ENCODE results near the gene TAGLN3.

Gene TAGLN3

GRCh38 chr3:111981457-111981763, 17.3 kb upstream of the TAGLN3 start:
- H3K9me3 ChIP-seq (ENCODE audit: insufficient read depth, low read length), result no peaks in the 10 kb centered on the region
- H2AFZ ChIP-seq (ENCODE audit: low read depth, low read length), result no peak overlapping the region
- peaks cover 16% of the 10 kb centered on the region for H3K36me3 ChIP-seq (replicated peaks; ENCODE audit: low read depth, low read length)
- H3K27me3 ChIP-seq (ENCODE audit: low read depth, low read length), result no peaks in the 10 kb centered on the region
- no peak overlapping the region for H3K9ac ChIP-seq (ENCODE audit: low read length)
- no peak overlapping the region for H3K4me2 ChIP-seq (ENCODE audit: low read length)
- no peak overlapping the region for H3K27ac ChIP-seq (ENCODE audit: low read length)
- no peak overlapping the region for H3K4me3 ChIP-seq (ENCODE audit: low read length)
- no peak for TF ChIP-seq CTCF (IDR thresholded peaks at IDR 0.05; ENCODE audit: low read depth, low read length)
- TF ChIP-seq EZH2phosphoT487 (IDR thresholded peaks at IDR 0.05; ENCODE audit: low read depth), result no peak
- H4K20me1 ChIP-seq (ENCODE audit: insufficient read depth, low read length), result no peaks in the 10 kb centered on the region; the same call in 1 of the 2 replicates
- peaks cover 14% of the 10 kb centered on the region for H3K4me1 ChIP-seq (ENCODE audit: low read length)
- peaks cover 47% of the 10 kb centered on the region for H3K79me2 ChIP-seq (ENCODE audit: low read length)

GRCh38 chr3:111984636-111985298, 14.0 kb upstream of the TAGLN3 start:
- H3K4me2 ChIP-seq (ENCODE audit: low read length), result no peak overlapping the region
- peaks cover 12% of the 10 kb centered on the region for H3K4me1 ChIP-seq (ENCODE audit: low read length)
- no peak for TF ChIP-seq EZH2phosphoT487 (IDR thresholded peaks at IDR 0.05; ENCODE audit: low read depth)
- no peak for TF ChIP-seq CTCF (IDR thresholded peaks at IDR 0.05; ENCODE audit: low read depth, low read length)
- H3K9ac ChIP-seq (ENCODE audit: low read length), result no peak overlapping the region
- H3K36me3 ChIP-seq (replicated peaks; ENCODE audit: low read depth, low read length), result peaks cover 36% of the 10 kb centered on the region
- H3K79me2 ChIP-seq (ENCODE audit: low read length), result peaks cover 38% of the 10 kb centered on the region
- no peaks in the 10 kb centered on the region for H3K9me3 ChIP-seq (ENCODE audit: insufficient read depth, low read length)
- no peaks in the 10 kb centered on the region for H3K27me3 ChIP-seq (ENCODE audit: low read depth, low read length)
- no peaks in the 10 kb centered on the region; the same call in 1 of the 2 replicates for H4K20me1 ChIP-seq (ENCODE audit: insufficient read depth, low read length)
- no peak overlapping the region for H2AFZ ChIP-seq (ENCODE audit: low read depth, low read length)
- H3K4me3 ChIP-seq (ENCODE audit: low read length), result no peak overlapping the region
- no peak overlapping the region for H3K27ac ChIP-seq (ENCODE audit: low read length)

DNA sequence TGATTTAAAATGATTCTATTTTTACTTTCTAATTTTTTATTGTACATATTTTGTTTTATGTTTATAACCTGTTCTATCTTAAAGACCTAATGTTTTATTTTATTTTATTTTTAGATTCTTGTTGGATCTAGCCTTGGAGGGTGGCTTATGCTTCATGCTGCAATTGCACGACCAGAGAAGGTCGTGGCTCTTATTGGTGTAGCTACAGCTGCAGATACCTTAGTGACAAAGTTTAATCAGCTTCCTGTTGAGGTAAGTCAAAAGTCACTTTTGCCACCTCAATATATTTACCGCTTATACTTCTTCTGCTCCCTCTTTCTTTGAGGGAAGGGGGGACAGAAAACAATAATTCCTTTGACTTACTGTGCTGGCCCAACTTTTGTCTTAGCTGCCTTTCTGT, 11.9 kb upstream of the TAGLN3 start:
- Histone ChIP-seq H3K4me1 (ENCODE audit: low read length) (no peaks in the 10 kb centered on the region), H3K9ac (ENCODE audit: low read length) (no peak overlapping the region), H3K27ac (ENCODE audit: low read length) (no peak overlapping the region), H3K79me2 (ENCODE audit: low read length) (peaks cover 19% of the 10 kb centered on the region), H3K4me3 (ENCODE audit: low read length) (no peak overlapping the region), H3K27me3 (ENCODE audit: low read depth, low read length) (no peaks in the 10 kb centered on the region), H4K20me1 (ENCODE audit: insufficient read depth, low read length) (no peaks in the 10 kb centered on the region; the same call in 1 of the 2 replicates), H3K9me3 (ENCODE audit: insufficient read depth, low read length) (no peaks in the 10 kb centered on the region), H3K4me2 (ENCODE audit: low read length) (no peak overlapping the region), H3K36me3 (replicated peaks; ENCODE audit: low read depth, low read length) (peaks cover 40% of the 10 kb centered on the region), H2AFZ (ENCODE audit: low read depth, low read length) (no peak overlapping the region)
- TF ChIP-seq EZH2phosphoT487 (IDR thresholded peaks at IDR 0.05; ENCODE audit: low read depth) (no peak), CTCF (IDR thresholded peaks at IDR 0.05; ENCODE audit: low read depth, low read length) (no peak)

- no peak overlapping the region for H3K27ac ChIP-seq (ENCODE audit: low read length)
- peaks cover 39% of the 10 kb centered on the region for H3K36me3 ChIP-seq (replicated peaks; ENCODE audit: low read depth, low read length)
- H3K4me3 ChIP-seq (ENCODE audit: low read length), result no peak overlapping the region
These were observed 9.6 kb upstream of the TAGLN3 start for GRCh38 chr3:111989061-111989678.

More at GRCh38 chr3:111989061-111989678, 9.6 kb upstream of the TAGLN3 start:
- Histone ChIP-seq H2AFZ (ENCODE audit: low read depth, low read length) (no peak overlapping the region), H3K4me1 (ENCODE audit: low read length) (no peaks in the 10 kb centered on the region), H3K79me2 (ENCODE audit: low read length) (0 out of 2 replicates have a peak, but pooled peaks cover 4% of the 10 kb centered on the region), H3K4me2 (ENCODE audit: low read length) (no peak overlapping the region), H3K9me3 (ENCODE audit: insufficient read depth, low read length) (no peaks in the 10 kb centered on the region), H4K20me1 (ENCODE audit: insufficient read depth, low read length) (no peaks in the 10 kb centered on the region; the same call in 1 of the 2 replicates), H3K9ac (ENCODE audit: low read length) (no peak overlapping the region), H3K27me3 (ENCODE audit: low read depth, low read length) (no peaks in the 10 kb centered on the region)
- TF ChIP-seq CTCF (IDR thresholded peaks at IDR 0.05; ENCODE audit: low read depth, low read length) (peak; percentile 86), EZH2phosphoT487 (IDR thresholded peaks at IDR 0.05; ENCODE audit: low read depth) (no peak)

Measured in OCI-LY3 (cell line).